ENCODE results near the gene INPP5A.

- TF ChIP-seq CTCF (conservative IDR thresholded peaks at IDR 0.05; ENCODE audit: low read length) (no peak), EZH2phosphoT487 (IDR thresholded peaks at IDR 0.05; ENCODE audit: borderline replicate concordance) (no peak)
Measured at GRCh38 chr10:132700156-132701098, 162.8 kb downstream of the INPP5A start.

Measured in Loucy (cell line).